ES-I3 (cell line): Measurements from ENCODE around the gene L1CAM.

Experiments used
- H3K36me3 ChIP-seq: 2 replicates; pipeline ENCODE4 v1.6.1; 2013; ENCODE audit warnings: mild to moderate bottlenecking, low read length, control low read depth, moderate library complexity; ENCODE audit not compliant: insufficient read depth
- H3K4me1 ChIP-seq: 2 replicates; pipeline ENCODE4 v1.6.1; 2013; ENCODE audit warnings: mild to moderate bottlenecking, control low read depth, low read length; ENCODE audit not compliant: insufficient read depth
- H3K9ac ChIP-seq: 2 replicates; pipeline ENCODE4 v1.6.1; 2013; ENCODE audit warnings: low read depth, mild to moderate bottlenecking, low read length, moderate library complexity
- H3K9me3 ChIP-seq: 2 replicates; pipeline ENCODE4 v1.6.1; 2013; ENCODE audit warnings: mild to moderate bottlenecking, low read length, moderate library complexity; ENCODE audit not compliant: control insufficient read depth, insufficient read depth

Gene L1CAM

DNA sequence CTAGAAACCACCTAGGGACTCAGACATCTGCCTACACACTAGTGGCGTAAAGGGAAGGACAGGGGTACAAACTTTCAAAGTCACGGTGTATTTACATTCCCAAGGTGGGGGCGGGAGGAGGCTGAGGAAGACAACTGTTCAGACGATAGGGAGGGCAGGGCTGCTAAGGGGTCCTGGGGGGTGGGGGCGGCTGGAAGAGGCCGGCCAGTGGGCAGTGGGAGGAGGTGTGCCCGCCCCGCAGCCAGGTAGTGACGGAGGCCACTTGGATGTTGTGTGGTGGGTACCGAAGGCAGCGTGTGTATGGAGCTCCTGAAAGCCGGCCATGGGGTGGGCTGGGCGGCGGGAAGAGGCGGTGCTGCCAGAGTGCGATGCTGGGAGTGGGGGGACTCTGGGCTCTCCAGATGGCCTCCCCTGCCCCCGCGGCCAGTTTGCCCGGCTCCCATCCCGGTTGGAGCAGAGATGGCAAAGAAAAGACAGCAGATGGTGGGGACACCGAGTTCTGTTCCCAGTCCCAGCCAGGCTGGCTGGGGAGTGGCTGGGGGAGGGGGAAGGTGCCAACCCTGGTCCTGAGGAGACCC, 24.2 kb downstream of the L1CAM start:
- H3K9me3 ChIP-seq = no peaks in the 10 kb centered on the region

DNA sequence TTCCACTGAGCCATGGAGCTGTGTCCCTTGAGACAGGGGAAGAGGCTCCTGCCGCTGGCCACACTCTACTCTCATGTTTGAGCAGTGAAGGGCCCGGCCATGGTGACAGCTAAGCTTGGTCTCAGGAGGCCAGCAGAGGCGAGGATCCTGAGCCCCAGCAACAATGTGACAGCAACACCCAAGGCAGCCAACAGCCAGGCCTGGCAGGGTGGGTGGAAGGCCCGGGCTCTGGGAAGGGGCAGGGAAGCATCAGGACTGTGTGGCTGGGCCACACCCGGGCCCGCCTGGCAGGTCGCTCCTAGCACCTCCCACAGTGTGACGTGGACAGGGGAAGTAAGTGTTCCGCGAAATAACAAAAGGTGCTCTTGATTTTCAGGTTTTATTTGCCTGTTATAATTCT, 24.8 kb downstream of the L1CAM start:
- Histone ChIP-seq H3K36me3 (no peaks in the 10 kb centered on the region; the same call in 1 of the 2 replicates), H3K9ac (no peak overlapping the region), H3K9me3 (no peaks in the 10 kb centered on the region), H3K4me1 (no peaks in the 10 kb centered on the region)

More for the DNA sequence above, 24.2 kb downstream of the L1CAM start:
- H3K36me3 ChIP-seq = no peaks in the 10 kb centered on the region; the same call in 1 of the 2 replicates
- H3K4me1 ChIP-seq = no peaks in the 10 kb centered on the region
- no peak overlapping the region for H3K9ac ChIP-seq

GRCh38 chrX:153857348-153857903, 28.5 kb downstream of the L1CAM start:
- H3K36me3 ChIP-seq = no peaks in the 10 kb centered on the region
- no peak overlapping the region for H3K9ac ChIP-seq
- peaks cover 6% of the 10 kb centered on the region; the same call in 1 of the 2 replicates for H3K4me1 ChIP-seq
- no peaks in the 10 kb centered on the region for H3K9me3 ChIP-seq

GRCh38 chrX:153854702-153855101, 31.3 kb downstream of the L1CAM start:
- Histone ChIP-seq H3K9me3 (no peaks in the 10 kb centered on the region), H3K4me1 (peaks cover 6% of the 10 kb centered on the region; the same call in 1 of the 2 replicates), H3K9ac (no peak overlapping the region), H3K36me3 (no peaks in the 10 kb centered on the region)

DNA sequence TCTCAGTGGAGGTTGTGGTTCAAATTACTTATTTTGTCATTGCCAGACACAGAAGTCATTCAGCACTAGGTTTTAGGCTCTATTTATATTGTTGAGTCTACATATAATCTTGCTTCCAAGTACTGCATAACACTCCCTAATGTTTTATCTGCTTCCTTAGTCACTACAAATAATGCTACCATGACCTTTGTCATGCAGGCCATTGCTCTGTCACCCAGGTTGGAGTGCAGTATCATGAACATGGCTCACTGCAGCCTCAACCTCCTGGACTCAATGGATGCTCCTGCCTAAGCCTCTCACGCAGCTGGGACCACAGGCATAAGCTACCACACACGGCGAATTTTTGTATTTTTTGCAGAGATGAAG, 32.1 kb downstream of the L1CAM start:
- Histone ChIP-seq H3K9ac (no peak overlapping the region), H3K4me1 (peaks cover 13% of the 10 kb centered on the region), H3K9me3 (no peaks in the 10 kb centered on the region)

DNA sequence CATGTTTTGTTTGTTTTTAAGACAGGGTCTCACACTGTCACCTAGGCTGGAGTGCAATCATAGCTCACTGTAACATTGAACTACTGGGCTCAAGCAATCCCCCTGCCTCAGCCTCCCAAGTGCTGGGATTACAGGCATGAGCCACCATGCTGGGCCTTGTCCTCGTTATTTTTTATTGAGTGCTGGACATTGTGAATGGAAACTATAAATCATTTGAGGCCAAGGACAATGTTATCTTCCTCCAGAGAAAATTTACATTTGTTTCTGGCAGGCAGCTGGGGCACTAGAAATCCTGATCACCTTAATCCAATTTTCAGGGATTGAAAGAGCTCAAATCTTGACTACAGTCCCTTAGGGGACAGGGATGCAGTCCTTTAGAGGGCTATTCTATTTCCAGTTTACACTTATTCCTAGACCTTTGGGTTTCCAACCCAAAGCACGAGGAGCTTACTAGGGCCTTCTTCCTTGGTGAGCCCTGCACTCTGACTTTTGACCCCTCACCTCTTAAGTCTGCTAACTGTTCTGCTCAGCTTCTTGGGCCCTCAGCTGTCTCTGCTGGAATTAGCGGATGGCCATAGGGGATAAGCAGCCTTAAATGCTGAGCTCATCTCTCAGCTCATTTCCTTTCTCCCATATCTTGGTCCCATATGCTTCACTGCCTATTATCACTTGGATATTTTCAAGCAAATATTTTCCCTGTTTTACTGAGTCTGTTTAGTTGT, 32.6 kb downstream of the L1CAM start:
- Histone ChIP-seq H3K4me1 (peaks cover 13% of the 10 kb centered on the region), H3K36me3 (no peaks in the 10 kb centered on the region), H3K9ac (no peak overlapping the region), H3K9me3 (no peaks in the 10 kb centered on the region)

More for the DNA sequence above, 32.1 kb downstream of the L1CAM start:
- no peaks in the 10 kb centered on the region for H3K36me3 ChIP-seq

GRCh38 chrX:153851981-153852380, 34.0 kb downstream of the L1CAM start:
- H3K36me3 ChIP-seq = no peaks in the 10 kb centered on the region
- peaks cover 20% of the 10 kb centered on the region for H3K4me1 ChIP-seq
- no peaks in the 10 kb centered on the region for H3K9me3 ChIP-seq
- no peak overlapping the region for H3K9ac ChIP-seq

DNA sequence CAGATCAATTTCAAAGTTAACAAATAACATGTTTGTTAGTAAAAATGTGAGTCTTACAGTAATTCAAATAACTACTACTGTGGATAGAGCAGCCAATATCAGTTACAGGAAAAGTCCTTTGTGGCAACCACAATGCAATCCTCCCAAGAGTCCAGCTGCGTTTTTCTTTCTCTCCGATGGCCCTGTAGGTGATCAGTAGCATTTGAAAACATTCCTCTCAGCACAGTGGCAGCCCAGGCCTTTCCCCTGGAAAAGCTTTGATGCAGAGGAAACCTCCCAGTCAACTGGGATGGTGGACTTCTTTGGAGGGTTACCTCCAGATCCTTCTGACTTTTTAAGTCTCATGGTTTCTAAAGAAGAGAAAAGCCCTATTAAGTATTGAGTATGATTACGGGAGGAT, 37.6 kb downstream of the L1CAM start:
- Histone ChIP-seq H3K9me3 (no peaks in the 10 kb centered on the region), H3K9ac (no peak overlapping the region), H3K36me3 (no peaks in the 10 kb centered on the region), H3K4me1 (peaks cover 28% of the 10 kb centered on the region)

DNA sequence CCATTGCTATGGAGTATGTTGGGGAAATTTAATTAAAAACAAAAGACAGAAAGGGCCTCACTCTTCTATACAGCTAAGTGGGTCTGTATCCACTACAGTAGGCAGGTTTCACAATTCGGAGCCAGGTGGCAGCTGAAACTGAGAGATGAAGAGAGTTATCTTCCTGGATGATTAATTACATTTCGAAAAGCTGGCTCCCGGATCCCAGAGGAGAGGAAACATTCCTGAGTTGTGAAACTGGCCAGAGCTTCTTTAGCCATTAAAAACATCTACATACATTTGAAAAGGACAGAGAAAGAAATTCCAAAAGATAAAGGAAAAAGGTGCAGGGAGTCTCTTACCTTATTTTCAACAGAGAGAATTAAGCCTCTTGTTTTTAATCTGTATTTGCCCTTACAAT, 40.1 kb downstream of the L1CAM start:
- Histone ChIP-seq H3K9me3 (no peaks in the 10 kb centered on the region), H3K9ac (no peak overlapping the region), H3K36me3 (no peaks in the 10 kb centered on the region), H3K4me1 (peaks cover 31% of the 10 kb centered on the region)

DNA sequence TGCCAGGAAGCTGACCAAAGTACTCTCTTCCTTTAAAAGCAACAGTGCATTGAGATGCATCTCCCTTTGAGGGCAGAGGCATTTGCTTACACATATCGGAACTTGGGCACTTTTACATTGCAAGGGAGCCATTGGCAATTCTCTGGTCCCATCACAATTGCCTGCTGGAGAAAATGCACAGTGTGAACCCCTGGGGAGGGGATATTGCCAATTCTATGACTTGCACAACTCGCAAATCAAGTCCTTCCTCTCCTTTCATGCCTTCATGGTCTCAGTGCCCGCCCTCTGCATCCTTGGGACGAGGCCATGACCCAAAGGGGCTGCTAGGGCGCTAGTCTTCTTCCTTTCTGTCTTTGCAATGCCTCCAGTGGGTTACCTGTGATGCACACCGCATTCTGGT, 40.8 kb downstream of the L1CAM start:
- H3K36me3 ChIP-seq = no peaks in the 10 kb centered on the region
- H3K4me1 ChIP-seq = peaks cover 31% of the 10 kb centered on the region
- H3K9me3 ChIP-seq = no peaks in the 10 kb centered on the region
- no peak overlapping the region for H3K9ac ChIP-seq

- H3K4me1 ChIP-seq = peaks cover 31% of the 10 kb centered on the region
- no peak overlapping the region for H3K9ac ChIP-seq
- H3K9me3 ChIP-seq = no peaks in the 10 kb centered on the region
- H3K36me3 ChIP-seq = no peaks in the 10 kb centered on the region
Observed at GRCh38 chrX:153844509-153845082, 41.4 kb downstream of the L1CAM start.

DNA sequence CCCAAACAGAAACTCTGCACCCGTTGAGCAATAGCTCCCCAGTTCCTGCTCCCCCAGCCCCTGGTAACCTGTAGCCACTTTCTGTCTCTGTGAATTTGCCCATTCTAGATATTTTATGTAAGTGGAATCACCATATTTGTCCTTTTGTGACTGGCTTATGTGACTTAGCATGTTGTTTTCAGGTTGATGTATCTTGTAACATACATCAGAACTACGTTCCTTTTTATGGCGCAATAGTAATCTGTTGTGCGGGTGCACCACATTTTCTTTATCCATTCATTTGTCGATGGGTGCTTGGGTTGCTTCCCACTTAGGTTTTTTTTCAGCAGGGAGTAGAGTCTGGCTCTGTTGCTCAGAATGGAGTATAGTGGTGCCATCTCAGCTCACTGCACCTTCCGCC, 49.1 kb downstream of the L1CAM start:
- H3K9me3 ChIP-seq = no peaks in the 10 kb centered on the region
- H3K36me3 ChIP-seq = no peaks in the 10 kb centered on the region

GRCh38 chrX:153832728-153833127, 53.2 kb downstream of the L1CAM start:
- Histone ChIP-seq H3K4me1 (peaks cover 1% of the 10 kb centered on the region; the same call in 1 of the 2 replicates), H3K9me3 (no peaks in the 10 kb centered on the region), H3K36me3 (no peaks in the 10 kb centered on the region), H3K9ac (no peak overlapping the region)

More for the DNA sequence above, 49.1 kb downstream of the L1CAM start:
- Histone ChIP-seq H3K4me1 (no peaks in the 10 kb centered on the region), H3K9ac (no peak overlapping the region)

- no peaks in the 10 kb centered on the region for H3K36me3 ChIP-seq
- peak overlapping the region; percentile 63 for H3K9ac ChIP-seq
- H3K9me3 ChIP-seq = no peaks in the 10 kb centered on the region
- H3K4me1 ChIP-seq = peaks cover 11% of the 10 kb centered on the region; the same call in 1 of the 2 replicates
Observed at GRCh38 chrX:153831429-153832150, 54.4 kb downstream of the L1CAM start.
